ENCODE measurements around the gene C19orf12. TPM values are rescaled to one million over a fixed set of nuclear protein-coding genes. Genes with fewer than 3 reads are reported as not detected.

The C19orf12 gene
- total RNA-seq, 1 experiment from 2014 or later: 11.8 TPM

- Histone ChIP-seq H3K27me3 (ENCODE audit: low read length) (no peaks in the 10 kb centered on the region), H3K4me2 (ENCODE audit: low read depth, low read length, poor library complexity, severe bottlenecking) (no peak overlapping the region), H3K9ac (ENCODE audit: low read length) (no peak overlapping the region), H4K20me1 (ENCODE audit: insufficient read depth, low read depth, low read length) (no peaks in the 10 kb centered on the region), H3K36me3 (ENCODE audit: insufficient read depth, low read length) (no peaks in the 10 kb centered on the region), H2AFZ (ENCODE audit: low read length) (no peak overlapping the region; the same call in 1 of the 2 replicates), H3K79me2 (ENCODE audit: low read length) (no peaks in the 10 kb centered on the region), H3K9me2 (replicated peaks; ENCODE audit: insufficient read depth, low read length) (no peaks in the 10 kb centered on the region), H3K9me3 (ENCODE audit: low read length) (no peaks in the 10 kb centered on the region), H3K27ac (ENCODE audit: low read length) (no peak overlapping the region), H3K4me1 (ENCODE audit: low read length) (peaks cover 8% of the 10 kb centered on the region), H3K4me3 (ENCODE audit: low read length) (no peak overlapping the region)
- no peak for DNase-seq
Measured at GRCh38 chr19:29753934-29754305, 38.9 kb upstream of the C19orf12 start.

- H2AFZ ChIP-seq (ENCODE audit: low read length): no peak overlapping the region; the same call in 1 of the 2 replicates
- no peak overlapping the region for H3K9ac ChIP-seq (ENCODE audit: low read length)
- no peaks in the 10 kb centered on the region for H3K36me3 ChIP-seq (ENCODE audit: insufficient read depth, low read length)
- peaks cover 8% of the 10 kb centered on the region for H3K4me1 ChIP-seq (ENCODE audit: low read length)
- peak; percentile 61 for DNase-seq
- H3K9me3 ChIP-seq (ENCODE audit: low read length): no peaks in the 10 kb centered on the region
- H3K9me2 ChIP-seq (replicated peaks; ENCODE audit: insufficient read depth, low read length): no peaks in the 10 kb centered on the region
- H3K27me3 ChIP-seq (ENCODE audit: low read length): no peaks in the 10 kb centered on the region
- no peak overlapping the region for H3K27ac ChIP-seq (ENCODE audit: low read length)
- no peak overlapping the region for H3K4me3 ChIP-seq (ENCODE audit: low read length)
- no peaks in the 10 kb centered on the region for H4K20me1 ChIP-seq (ENCODE audit: insufficient read depth, low read depth, low read length)
- H3K4me2 ChIP-seq (ENCODE audit: low read depth, low read length, poor library complexity, severe bottlenecking): no peak overlapping the region
- H3K79me2 ChIP-seq (ENCODE audit: low read length): no peaks in the 10 kb centered on the region
Measured at GRCh38 chr19:29753190-29753933, 38.3 kb upstream of the C19orf12 start.

- Histone ChIP-seq H3K9ac (ENCODE audit: low read length) (no peak overlapping the region), H3K4me3 (ENCODE audit: low read length) (no peak overlapping the region), H3K9me3 (ENCODE audit: low read length) (no peaks in the 10 kb centered on the region), H4K20me1 (ENCODE audit: insufficient read depth, low read depth, low read length) (no peaks in the 10 kb centered on the region), H3K27ac (ENCODE audit: low read length) (no peak overlapping the region), H3K36me3 (ENCODE audit: insufficient read depth, low read length) (no peaks in the 10 kb centered on the region), H2AFZ (ENCODE audit: low read length) (no peak overlapping the region), H3K4me2 (ENCODE audit: low read depth, low read length, poor library complexity, severe bottlenecking) (no peak overlapping the region), H3K4me1 (ENCODE audit: low read length) (peaks cover 8% of the 10 kb centered on the region), H3K9me2 (replicated peaks; ENCODE audit: insufficient read depth, low read length) (no peaks in the 10 kb centered on the region), H3K79me2 (ENCODE audit: low read length) (no peaks in the 10 kb centered on the region), H3K27me3 (ENCODE audit: low read length) (no peaks in the 10 kb centered on the region)
- DNase-seq: no peak
Measured at GRCh38 chr19:29752450-29753025, 37.5 kb upstream of the C19orf12 start.

- DNase-seq: no peak
- Histone ChIP-seq H3K9me3 (ENCODE audit: low read length) (no peaks in the 10 kb centered on the region), H3K9me2 (replicated peaks; ENCODE audit: insufficient read depth, low read length) (no peaks in the 10 kb centered on the region), H3K79me2 (ENCODE audit: low read length) (no peaks in the 10 kb centered on the region), H3K4me2 (ENCODE audit: low read depth, low read length, poor library complexity, severe bottlenecking) (no peak overlapping the region), H3K27ac (ENCODE audit: low read length) (no peak overlapping the region), H2AFZ (ENCODE audit: low read length) (no peak overlapping the region), H3K4me1 (ENCODE audit: low read length) (peaks cover 8% of the 10 kb centered on the region), H4K20me1 (ENCODE audit: insufficient read depth, low read depth, low read length) (no peaks in the 10 kb centered on the region), H3K36me3 (ENCODE audit: insufficient read depth, low read length) (no peaks in the 10 kb centered on the region), H3K27me3 (ENCODE audit: low read length) (no peaks in the 10 kb centered on the region), H3K4me3 (ENCODE audit: low read length) (no peak overlapping the region), H3K9ac (ENCODE audit: low read length) (no peak overlapping the region)
Measured at GRCh38 chr19:29751932-29752331, 36.9 kb upstream of the C19orf12 start.

GRCh38 chr19:29750001-29750400, 34.9 kb upstream of the C19orf12 start:
- DNase-seq: no peak
- Histone ChIP-seq H3K4me1 (ENCODE audit: low read length) (peaks cover 8% of the 10 kb centered on the region), H3K36me3 (ENCODE audit: insufficient read depth, low read length) (no peaks in the 10 kb centered on the region), H3K9me3 (ENCODE audit: low read length) (no peaks in the 10 kb centered on the region), H3K27me3 (ENCODE audit: low read length) (no peaks in the 10 kb centered on the region), H2AFZ (ENCODE audit: low read length) (no peak overlapping the region), H3K27ac (ENCODE audit: low read length) (no peak overlapping the region), H3K9me2 (replicated peaks; ENCODE audit: insufficient read depth, low read length) (no peaks in the 10 kb centered on the region), H3K4me3 (ENCODE audit: low read length) (no peak overlapping the region), H3K4me2 (ENCODE audit: low read depth, low read length, poor library complexity, severe bottlenecking) (no peak overlapping the region), H3K9ac (ENCODE audit: low read length) (no peak overlapping the region), H3K79me2 (ENCODE audit: low read length) (no peaks in the 10 kb centered on the region), H4K20me1 (ENCODE audit: insufficient read depth, low read depth, low read length) (no peaks in the 10 kb centered on the region)

- Histone ChIP-seq H3K27me3 (ENCODE audit: low read length) (no peaks in the 10 kb centered on the region), H3K27ac (ENCODE audit: low read length) (no peak overlapping the region), H3K79me2 (ENCODE audit: low read length) (no peaks in the 10 kb centered on the region), H3K36me3 (ENCODE audit: insufficient read depth, low read length) (no peaks in the 10 kb centered on the region), H3K4me2 (ENCODE audit: low read depth, low read length, poor library complexity, severe bottlenecking) (no peak overlapping the region), H4K20me1 (ENCODE audit: insufficient read depth, low read depth, low read length) (no peaks in the 10 kb centered on the region), H3K4me3 (ENCODE audit: low read length) (no peak overlapping the region), H3K9me2 (replicated peaks; ENCODE audit: insufficient read depth, low read length) (no peaks in the 10 kb centered on the region), H2AFZ (ENCODE audit: low read length) (no peak overlapping the region), H3K4me1 (ENCODE audit: low read length) (peaks cover 8% of the 10 kb centered on the region), H3K9me3 (ENCODE audit: low read length) (no peaks in the 10 kb centered on the region), H3K9ac (ENCODE audit: low read length) (no peak overlapping the region)
- no peak for DNase-seq
Measured at GRCh38 chr19:29748996-29749849, 34.2 kb upstream of the C19orf12 start.

GRCh38 chr19:29745253-29745652, 30.2 kb upstream of the C19orf12 start:
- Histone ChIP-seq H3K9me3 (ENCODE audit: low read length) (no peaks in the 10 kb centered on the region), H3K79me2 (ENCODE audit: low read length) (no peaks in the 10 kb centered on the region), H3K4me3 (ENCODE audit: low read length) (no peak overlapping the region), H2AFZ (ENCODE audit: low read length) (no peak overlapping the region), H3K9me2 (replicated peaks; ENCODE audit: insufficient read depth, low read length) (no peaks in the 10 kb centered on the region), H4K20me1 (ENCODE audit: insufficient read depth, low read depth, low read length) (no peaks in the 10 kb centered on the region), H3K27me3 (ENCODE audit: low read length) (no peaks in the 10 kb centered on the region), H3K36me3 (ENCODE audit: insufficient read depth, low read length) (no peaks in the 10 kb centered on the region), H3K4me1 (ENCODE audit: low read length) (no peaks in the 10 kb centered on the region), H3K4me2 (ENCODE audit: low read depth, low read length, poor library complexity, severe bottlenecking) (no peak overlapping the region), H3K9ac (ENCODE audit: low read length) (no peak overlapping the region), H3K27ac (ENCODE audit: low read length) (no peak overlapping the region)
- no peak for DNase-seq

GRCh38 chr19:29743681-29744080, 28.6 kb upstream of the C19orf12 start:
- Histone ChIP-seq H3K9me3 (ENCODE audit: low read length) (no peaks in the 10 kb centered on the region), H3K27me3 (ENCODE audit: low read length) (no peaks in the 10 kb centered on the region), H3K4me2 (ENCODE audit: low read depth, low read length, poor library complexity, severe bottlenecking) (no peak overlapping the region), H3K79me2 (ENCODE audit: low read length) (no peaks in the 10 kb centered on the region), H3K27ac (ENCODE audit: low read length) (no peak overlapping the region), H3K9ac (ENCODE audit: low read length) (no peak overlapping the region), H4K20me1 (ENCODE audit: insufficient read depth, low read depth, low read length) (no peaks in the 10 kb centered on the region), H3K4me3 (ENCODE audit: low read length) (no peak overlapping the region), H2AFZ (ENCODE audit: low read length) (no peak overlapping the region), H3K4me1 (ENCODE audit: low read length) (no peaks in the 10 kb centered on the region), H3K36me3 (ENCODE audit: insufficient read depth, low read length) (no peaks in the 10 kb centered on the region), H3K9me2 (replicated peaks; ENCODE audit: insufficient read depth, low read length) (no peaks in the 10 kb centered on the region)
- DNase-seq: no peak

Measured in Karpas-422 (cell line).